ENCODE data around the gene FOXB2.
"Not testable (repeated sequence)": the region's sequence is repeated elsewhere in the genome, so short reads cannot be mapped to it uniquely, and the experiment has no call there.

GRCh38 chr9:76978831-76979230 lies 40.6 kb upstream of the FOXB2 start:
- TF ChIP-seq POLR2AphosphoS5 (IDR thresholded peaks at IDR 0.05); CTCF (IDR thresholded peaks at IDR 0.05 in 8 of 11, conservative IDR thresholded peaks at IDR 0.05 in 3 of 11): not testable (repeated sequence)

All from spleen (tissue), 7 donors.